ENCODE measurements around the gene TIMP2. TPM values are rescaled to one million over a fixed set of nuclear protein-coding genes. Genes with fewer than 3 reads are reported as not detected.
A peak's percentile ranks its signal among the peaks of the same experiment; 100 is the strongest.
"Not testable (repeated sequence)": the region's sequence is repeated elsewhere in the genome, so short reads cannot be mapped to it uniquely, and the experiment has no call there.

Gene TIMP2
- polyA plus RNA-seq, 1 donor: 89.2 TPM

- H3K27ac ChIP-seq (ENCODE audit: low read length): peak overlapping the region; percentile 48
- H3K36me3 ChIP-seq (ENCODE audit: control insufficient read depth, insufficient read depth, low read length): no peaks in the 10 kb centered on the region
- H3K9me3 ChIP-seq (ENCODE audit: control insufficient read depth, low read depth, low read length): no peaks in the 10 kb centered on the region
- H3K4me1 ChIP-seq (ENCODE audit: control insufficient read depth, insufficient read depth, low read length): peaks cover 50% of the 10 kb centered on the region
- no peaks in the 10 kb centered on the region for H3K27me3 ChIP-seq (ENCODE audit: control insufficient read depth, insufficient read depth, low read length)
- no peak overlapping the region for H3K4me3 ChIP-seq (ENCODE audit: low read length)
- no peak for DNase-seq
- WGBS (ENCODE audit: insufficient coverage, low lambda C conversion rate): 83% methylated on average over 2 of the region's 20 CpGs
Measured at GRCh38 chr17:78919861-78920450, 5.2 kb downstream of the TIMP2 start.

DNA sequence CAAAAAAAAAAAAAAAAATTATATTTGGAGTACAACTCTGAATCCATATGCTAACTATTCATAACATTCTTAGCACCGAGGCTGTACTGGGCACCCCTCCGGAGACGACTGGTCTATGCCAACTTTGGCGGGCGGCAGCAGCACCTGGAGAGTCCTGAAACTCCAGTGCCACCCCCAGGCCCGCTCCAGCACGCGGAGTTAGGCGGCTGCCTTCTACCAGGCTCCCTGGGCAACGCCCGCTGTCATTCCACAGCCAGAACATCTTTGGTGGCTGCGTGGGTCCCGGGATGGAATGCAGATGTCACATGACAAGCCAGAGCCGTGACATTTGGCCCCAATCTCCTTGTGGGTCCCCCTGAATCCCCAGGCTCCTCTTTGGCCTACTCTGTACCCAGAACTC is 6.2 kb downstream of the TIMP2 start:
- no peak overlapping the region for H3K27ac ChIP-seq (ENCODE audit: low read length)
- no peaks in the 10 kb centered on the region for H3K36me3 ChIP-seq (ENCODE audit: control insufficient read depth, insufficient read depth, low read length)
- H3K27me3 ChIP-seq (ENCODE audit: control insufficient read depth, insufficient read depth, low read length): no peaks in the 10 kb centered on the region
- WGBS (ENCODE audit: insufficient coverage, low lambda C conversion rate): no CpG with 5 or more reads among the region's 14 CpGs
- no peak for DNase-seq
- no peak overlapping the region for H3K4me3 ChIP-seq (ENCODE audit: low read length)
- no peaks in the 10 kb centered on the region for H3K9me3 ChIP-seq (ENCODE audit: control insufficient read depth, low read depth, low read length)
- H3K4me1 ChIP-seq (ENCODE audit: control insufficient read depth, insufficient read depth, low read length): peaks cover 46% of the 10 kb centered on the region

GRCh38 chr17:78917451-78918275 is 7.5 kb downstream of the TIMP2 start:
- H3K27ac ChIP-seq (ENCODE audit: low read length): no peak overlapping the region
- H3K36me3 ChIP-seq (ENCODE audit: control insufficient read depth, insufficient read depth, low read length): no peaks in the 10 kb centered on the region
- no peaks in the 10 kb centered on the region for H3K27me3 ChIP-seq (ENCODE audit: control insufficient read depth, insufficient read depth, low read length)
- H3K4me1 ChIP-seq (ENCODE audit: control insufficient read depth, insufficient read depth, low read length): peaks cover 43% of the 10 kb centered on the region
- DNase-seq: no peak
- no CpG with 5 or more reads among the region's 21 CpGs for WGBS (ENCODE audit: insufficient coverage, low lambda C conversion rate)
- H3K4me3 ChIP-seq (ENCODE audit: low read length): no peak overlapping the region
- H3K9me3 ChIP-seq (ENCODE audit: control insufficient read depth, low read depth, low read length): no peaks in the 10 kb centered on the region

DNA sequence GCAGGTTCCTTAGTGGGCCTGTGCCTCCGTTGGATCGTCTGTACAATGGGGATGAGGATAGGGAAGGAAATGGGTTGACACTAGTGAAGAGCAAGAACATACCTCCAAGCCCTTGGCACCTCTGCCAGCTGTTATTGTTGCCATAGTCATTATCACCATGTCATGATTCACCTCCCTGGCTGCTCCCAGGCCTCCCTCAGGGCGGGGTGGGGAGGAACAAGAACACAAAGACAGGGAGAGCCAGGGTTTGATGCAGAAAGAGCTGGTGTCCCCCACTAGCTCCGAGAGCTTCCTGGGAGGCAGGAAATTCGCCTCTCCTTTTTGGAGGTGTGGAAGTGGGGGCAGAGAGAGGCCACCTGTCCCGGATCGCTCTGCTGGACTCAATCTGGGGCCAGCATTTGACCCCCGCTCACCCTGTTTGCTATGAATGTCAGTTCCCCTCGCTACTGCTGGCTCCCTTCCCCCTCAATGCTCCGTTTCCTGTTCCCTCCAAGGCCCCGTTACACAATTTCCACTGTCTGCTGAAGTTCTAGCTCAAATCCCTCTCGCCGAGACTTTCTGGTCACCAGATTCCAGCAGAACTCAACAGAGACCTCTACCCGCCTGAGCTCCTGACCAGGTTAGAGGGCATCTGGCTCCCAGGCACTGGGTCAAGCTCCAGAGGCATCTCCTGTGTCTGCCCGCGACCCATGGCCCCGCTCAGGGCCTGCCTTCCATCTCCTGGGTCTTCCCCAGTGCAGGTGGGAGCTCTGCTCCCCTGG is 9.1 kb downstream of the TIMP2 start:
- H3K4me3 ChIP-seq (ENCODE audit: low read length): no peak overlapping the region
- peaks cover 35% of the 10 kb centered on the region for H3K4me1 ChIP-seq (ENCODE audit: control insufficient read depth, insufficient read depth, low read length)
- H3K27me3 ChIP-seq (ENCODE audit: control insufficient read depth, insufficient read depth, low read length): no peaks in the 10 kb centered on the region
- peak in 1 of 2 donors; percentile 41 for DNase-seq
- H3K9me3 ChIP-seq (ENCODE audit: control insufficient read depth, low read depth, low read length): no peaks in the 10 kb centered on the region
- no peaks in the 10 kb centered on the region for H3K36me3 ChIP-seq (ENCODE audit: control insufficient read depth, insufficient read depth, low read length)
- no peak overlapping the region for H3K27ac ChIP-seq (ENCODE audit: low read length)
- no CpG with 5 or more reads among the region's 17 CpGs for WGBS (ENCODE audit: insufficient coverage, low lambda C conversion rate)

GRCh38 chr17:78913115-78913514 is 12.1 kb downstream of the TIMP2 start:
- Histone ChIP-seq H3K27me3 (ENCODE audit: control insufficient read depth, insufficient read depth, low read length) (no peaks in the 10 kb centered on the region), H3K9me3 (ENCODE audit: control insufficient read depth, low read depth, low read length) (no peaks in the 10 kb centered on the region), H3K27ac (ENCODE audit: low read length) (no peak overlapping the region), H3K36me3 (ENCODE audit: control insufficient read depth, insufficient read depth, low read length) (no peaks in the 10 kb centered on the region), H3K4me3 (ENCODE audit: low read length) (no peak overlapping the region), H3K4me1 (ENCODE audit: control insufficient read depth, insufficient read depth, low read length) (peaks cover 16% of the 10 kb centered on the region)
- no peak for DNase-seq
- WGBS (ENCODE audit: insufficient coverage, low lambda C conversion rate): no CpG with 5 or more reads among the region's 15 CpGs

- no peak overlapping the region for H3K27ac ChIP-seq (ENCODE audit: low read length)
- no peak for DNase-seq
- no peaks in the 10 kb centered on the region for H3K36me3 ChIP-seq (ENCODE audit: control insufficient read depth, insufficient read depth, low read length)
- no CpG with 5 or more reads among the region's 8 CpGs for WGBS (ENCODE audit: insufficient coverage, low lambda C conversion rate)
- no peaks in the 10 kb centered on the region for H3K27me3 ChIP-seq (ENCODE audit: control insufficient read depth, insufficient read depth, low read length)
- peaks cover 16% of the 10 kb centered on the region for H3K4me1 ChIP-seq (ENCODE audit: control insufficient read depth, insufficient read depth, low read length)
- H3K9me3 ChIP-seq (ENCODE audit: control insufficient read depth, low read depth, low read length): no peaks in the 10 kb centered on the region
- no peak overlapping the region for H3K4me3 ChIP-seq (ENCODE audit: low read length)
Measured at GRCh38 chr17:78912082-78912481, 13.1 kb downstream of the TIMP2 start.

DNA sequence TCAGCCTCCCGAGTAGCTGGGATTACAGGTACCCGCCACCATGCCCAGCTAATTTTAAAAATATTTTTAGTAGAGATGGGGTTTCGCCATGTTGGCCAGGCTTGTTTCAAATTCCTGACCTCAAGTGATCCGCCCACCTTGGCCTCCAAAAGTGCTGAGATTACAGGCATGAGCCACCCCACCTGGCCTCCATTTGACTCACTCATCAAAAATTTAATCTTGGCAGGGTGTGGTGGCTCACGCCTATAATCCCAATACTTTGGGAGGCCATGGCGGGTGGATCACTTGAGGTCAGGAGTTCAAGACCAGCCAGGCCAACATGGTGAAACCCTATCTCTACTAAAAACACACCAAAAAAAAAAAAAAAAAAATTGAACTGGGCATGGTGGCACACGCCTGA is 13.6 kb downstream of the TIMP2 start:
- not testable (repeated sequence) for H3K9me3 ChIP-seq (ENCODE audit: control insufficient read depth, low read depth, low read length); H3K27me3 ChIP-seq (ENCODE audit: control insufficient read depth, insufficient read depth, low read length); H3K27ac ChIP-seq (ENCODE audit: low read length); H3K36me3 ChIP-seq (ENCODE audit: control insufficient read depth, insufficient read depth, low read length); H3K4me3 ChIP-seq (ENCODE audit: low read length); DNase-seq
- no CpG with 5 or more reads among the region's 7 CpGs for WGBS (ENCODE audit: insufficient coverage, low lambda C conversion rate)
- peaks cover 13% of the 10 kb centered on the region for H3K4me1 ChIP-seq (ENCODE audit: control insufficient read depth, insufficient read depth, low read length)

DNA sequence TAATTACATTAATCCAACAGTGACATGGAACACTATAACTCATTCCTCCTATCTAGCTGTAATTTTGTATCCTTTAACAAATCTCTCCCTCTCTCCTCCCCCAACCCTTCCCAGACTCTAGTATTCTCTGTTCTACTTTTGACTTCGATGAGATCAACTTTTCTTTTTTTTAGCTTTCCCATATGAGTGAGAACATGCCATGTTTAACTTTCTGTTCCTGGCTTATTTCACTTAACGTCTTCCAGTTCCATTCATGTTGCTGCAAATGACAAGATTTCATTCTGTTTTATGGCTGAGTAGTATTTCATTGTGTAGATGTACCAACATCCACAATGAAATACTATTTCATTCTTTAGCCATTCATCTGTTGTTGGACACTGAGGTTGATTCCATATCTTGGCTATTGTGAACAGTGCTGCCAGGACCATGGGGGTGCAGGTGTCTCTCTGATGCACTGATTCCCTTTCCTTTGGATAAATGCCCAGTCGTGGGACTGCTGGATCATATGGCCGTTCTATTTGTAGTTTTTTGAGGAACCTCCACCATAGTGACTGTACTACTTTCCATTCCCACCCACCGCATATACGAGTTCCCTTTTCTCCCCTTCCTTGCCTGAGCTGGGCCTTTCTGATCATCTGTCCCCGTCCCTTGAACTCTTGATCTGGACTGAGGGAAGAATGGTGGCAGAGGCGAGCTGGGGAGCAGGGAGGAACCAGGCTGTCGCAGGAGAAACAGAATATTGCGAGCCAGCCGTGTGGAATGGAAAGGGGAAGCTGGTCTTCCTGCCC is 14.5 kb downstream of the TIMP2 start:
- 91% methylated on average over 1 of the region's 11 CpGs for WGBS (ENCODE audit: insufficient coverage, low lambda C conversion rate)
- Histone ChIP-seq H3K4me1 (ENCODE audit: control insufficient read depth, insufficient read depth, low read length) (peaks cover 4% of the 10 kb centered on the region), H3K36me3 (ENCODE audit: control insufficient read depth, insufficient read depth, low read length) (no peaks in the 10 kb centered on the region), H3K9me3 (ENCODE audit: control insufficient read depth, low read depth, low read length) (no peaks in the 10 kb centered on the region), H3K4me3 (ENCODE audit: low read length) (no peak overlapping the region), H3K27ac (ENCODE audit: low read length) (no peak overlapping the region), H3K27me3 (ENCODE audit: control insufficient read depth, insufficient read depth, low read length) (no peaks in the 10 kb centered on the region)
- DNase-seq: no peak

DNA sequence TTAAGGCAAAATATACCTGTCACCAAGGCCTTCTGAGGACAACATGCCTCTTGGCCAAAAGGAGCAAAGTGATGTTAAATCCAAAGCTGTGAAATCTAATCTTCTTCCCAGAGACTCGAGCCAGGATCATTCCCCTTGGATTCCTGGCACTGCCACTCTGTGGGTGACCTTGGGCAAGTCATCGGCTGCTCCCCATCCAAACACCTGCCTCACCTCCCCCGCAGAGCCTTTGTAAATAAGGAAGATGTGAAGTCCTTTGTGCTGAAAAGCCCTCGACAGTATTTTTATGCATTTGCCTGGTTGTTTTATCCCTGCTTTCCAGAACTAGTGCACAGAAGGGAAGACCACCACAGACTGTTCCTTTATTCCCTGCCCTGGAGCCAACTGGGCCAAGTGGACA is 16.8 kb downstream of the TIMP2 start:
- H3K27ac ChIP-seq (ENCODE audit: low read length): no peak overlapping the region
- H3K27me3 ChIP-seq (ENCODE audit: control insufficient read depth, insufficient read depth, low read length): no peaks in the 10 kb centered on the region
- no peaks in the 10 kb centered on the region for H3K9me3 ChIP-seq (ENCODE audit: control insufficient read depth, low read depth, low read length)
- peaks cover 5% of the 10 kb centered on the region for H3K36me3 ChIP-seq (ENCODE audit: control insufficient read depth, insufficient read depth, low read length)
- DNase-seq: no peak
- WGBS (ENCODE audit: insufficient coverage, low lambda C conversion rate): no CpG with 5 or more reads among the region's 4 CpGs
- no peak overlapping the region for H3K4me3 ChIP-seq (ENCODE audit: low read length)
- H3K4me1 ChIP-seq (ENCODE audit: control insufficient read depth, insufficient read depth, low read length): peaks cover 1% of the 10 kb centered on the region

DNA sequence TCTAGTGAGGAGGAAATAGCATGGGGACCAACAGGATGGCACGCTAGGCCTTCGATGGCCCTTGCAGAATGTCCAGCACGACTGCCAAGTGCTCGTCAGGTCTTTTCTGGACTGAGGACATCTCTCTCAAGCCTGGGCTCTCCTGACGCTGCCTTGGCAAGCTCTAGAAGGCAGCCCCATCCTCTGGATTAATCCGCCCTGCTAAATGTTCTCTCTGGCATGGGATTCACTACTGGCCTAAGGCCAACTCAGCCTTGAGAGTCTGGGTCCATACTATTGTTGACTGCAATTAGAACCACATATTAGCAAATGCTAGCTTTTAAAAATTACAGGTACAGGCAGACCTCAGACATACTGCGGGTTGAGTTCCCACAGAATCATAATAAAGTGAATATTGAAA is 19.6 kb downstream of the TIMP2 start:
- H3K9me3 ChIP-seq (ENCODE audit: control insufficient read depth, low read depth, low read length): peaks cover 4% of the 10 kb centered on the region
- no peak overlapping the region for H3K4me3 ChIP-seq (ENCODE audit: low read length)
- no peak for DNase-seq
- no CpG with 5 or more reads among the region's 7 CpGs for WGBS (ENCODE audit: insufficient coverage, low lambda C conversion rate)
- H3K4me1 ChIP-seq (ENCODE audit: control insufficient read depth, insufficient read depth, low read length): peaks cover 14% of the 10 kb centered on the region
- no peak overlapping the region for H3K27ac ChIP-seq (ENCODE audit: low read length)
- H3K27me3 ChIP-seq (ENCODE audit: control insufficient read depth, insufficient read depth, low read length): no peaks in the 10 kb centered on the region
- H3K36me3 ChIP-seq (ENCODE audit: control insufficient read depth, insufficient read depth, low read length): peaks cover 13% of the 10 kb centered on the region
